ENCODE data around the gene DNAJC16. TPM values are rescaled to one million over a fixed set of nuclear protein-coding genes. Genes with fewer than 3 reads are reported as not detected.

Gene DNAJC16
- total and polyA plus RNA-seq, 2 of the 13 experiments (the other 11 are each of a cell fraction or from before 2014, with no cell fraction given): 11.4 to 15.4 TPM

DNA sequence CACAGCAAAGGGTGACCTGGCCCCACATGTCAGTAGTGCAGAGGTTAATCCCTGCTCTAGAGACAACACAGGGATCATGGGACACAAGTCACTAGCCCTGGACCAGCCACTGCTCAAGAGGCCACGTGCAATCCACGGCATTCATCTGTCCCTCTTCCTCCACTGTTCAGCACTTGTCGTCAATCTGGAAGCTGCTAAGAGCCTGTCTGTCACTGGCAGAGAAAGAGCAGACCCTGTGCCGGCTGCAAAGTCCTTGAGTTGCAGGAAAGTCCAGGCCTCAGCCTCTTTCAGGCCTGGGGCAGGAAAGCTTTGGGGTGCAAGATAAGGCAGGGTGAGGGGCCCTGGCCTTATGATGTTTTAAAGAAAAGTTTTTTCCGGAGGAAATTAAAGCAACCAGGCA is 34.1 kb upstream of the DNAJC16 start:
- no peak overlapping the region for H3K9ac ChIP-seq (ENCODE audit: insufficient read depth, low read depth, low read length)
- whole genome bisulfite sequencing (ENCODE audit: low lambda C conversion rate): 79% methylated on average over 5 of the region's 5 CpGs
- no peak overlapping the region for H3K4me2 ChIP-seq (ENCODE audit: low read depth, low read length)
- ATAC-seq: no peak
- in situ Hi-C loops (cut with HindIII; ENCODE audit: extremely low pct_ligation_motif_present, low pct_unique_long_range_greater_than_20kb) (no loop called here), intact Hi-C loops (cut with micrococcal nuclease; ENCODE audit: unreplicated experiment) (no loop called here)
- H4K20me1 ChIP-seq (ENCODE audit: insufficient read depth, low read length): no peaks in the 10 kb centered on the region
- ChIA-PET CTCF (ENCODE audit: low intra/inter-chr PET ratio, low total read pairs) (no interaction called here), POLR2A (no interaction called here)
- H3K4me3 ChIP-seq (replicated peaks in 1 of 3; ENCODE audit: insufficient read depth in 1 of 3, low read depth in 2 of 3, low read length in 3 of 3): no peak overlapping the region
- H3K9me3 ChIP-seq (ENCODE audit: low read length): no peaks in the 10 kb centered on the region
- no peaks in the 10 kb centered on the region for H3K27me3 ChIP-seq (ENCODE audit: control insufficient read depth in 1 of 2, insufficient read depth in 2 of 2, low read length in 2 of 2)
- no TSS peak for BruUV-seq (replicated peaks)
- DNase-seq (ENCODE audit: low spot score): no peak
- H2AFZ ChIP-seq (ENCODE audit: low read length): no peak overlapping the region
- H3K36me3 ChIP-seq (replicated peaks in 1 of 2; ENCODE audit: control insufficient read depth in 1 of 2, insufficient read depth in 2 of 2, low read length in 2 of 2): peaks cover 3 to 13% of the 10 kb centered on the region in 2 experiments; a peak in 2 of 5 replicates
- H3K4me1 ChIP-seq (ENCODE audit: insufficient read depth, low read length): no peaks in the 10 kb centered on the region
- H3K79me2 ChIP-seq (ENCODE audit: insufficient read depth, low read length): no peaks in the 10 kb centered on the region
- no peak for FAIRE-seq
- H3K27ac ChIP-seq (ENCODE audit: extremely low read length, insufficient read depth, low read length): no peak overlapping the region
- TF ChIP-seq ZNF737 (CRISPR knock-in tag; IDR thresholded peaks at IDR 0.05; ENCODE audit: borderline replicate concordance): no peak

DNA sequence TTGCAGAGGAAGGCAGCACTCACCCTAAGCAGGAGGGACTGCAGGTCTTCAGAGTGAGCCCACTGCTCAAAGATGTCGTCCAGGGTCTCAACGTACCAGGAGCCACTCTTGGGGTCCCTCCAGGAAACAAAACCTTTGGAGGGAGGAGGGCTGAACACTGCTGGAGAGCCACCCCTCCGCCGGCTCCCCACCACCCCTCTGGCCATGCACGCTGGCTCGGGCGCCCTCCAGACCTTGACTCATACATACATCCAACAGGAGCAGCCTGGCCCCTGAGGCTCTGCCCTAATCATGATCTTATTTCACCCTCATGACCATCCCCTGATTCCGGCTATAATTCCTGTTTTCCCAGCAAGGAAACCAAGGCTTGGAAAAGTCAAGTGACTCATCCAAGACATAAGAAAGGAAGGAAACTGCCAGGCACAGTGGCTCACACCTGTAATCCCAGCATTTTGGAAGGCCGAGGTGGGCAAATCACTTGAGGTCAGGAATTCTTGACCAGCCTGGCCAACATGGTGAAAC is 32.7 kb upstream of the DNAJC16 start:
- no peak for FAIRE-seq
- WGBS (ENCODE audit: low lambda C conversion rate): 91% methylated on average over 7 of the region's 9 CpGs

More for the DNA sequence above, 32.7 kb upstream of the DNAJC16 start:
- Histone ChIP-seq H3K4me1 (ENCODE audit: insufficient read depth, low read length) (peaks cover 2% of the 10 kb centered on the region; the same call in 1 of the 2 replicates), H3K9me3 (ENCODE audit: low read length) (no peaks in the 10 kb centered on the region), H3K79me2 (ENCODE audit: insufficient read depth, low read length) (no peaks in the 10 kb centered on the region), H3K27ac (ENCODE audit: extremely low read length, insufficient read depth, low read length) (no peak overlapping the region), H2AFZ (ENCODE audit: low read length) (no peak overlapping the region), H4K20me1 (ENCODE audit: insufficient read depth, low read length) (no peaks in the 10 kb centered on the region), H3K9ac (ENCODE audit: insufficient read depth, low read depth, low read length) (no peak overlapping the region), H3K27me3 (ENCODE audit: control insufficient read depth in 1 of 2, insufficient read depth in 2 of 2, low read length in 2 of 2) (no peaks in the 10 kb centered on the region), H3K36me3 (replicated peaks in 1 of 2; ENCODE audit: control insufficient read depth in 1 of 2, insufficient read depth in 2 of 2, low read length in 2 of 2) (peaks cover 3 to 13% of the 10 kb centered on the region in 2 experiments; a peak in 2 of 5 replicates), H3K4me3 (replicated peaks in 1 of 3; ENCODE audit: insufficient read depth in 1 of 3, low read depth in 2 of 3, low read length in 3 of 3) (no peak overlapping the region), H3K4me2 (ENCODE audit: low read depth, low read length) (no peak overlapping the region)
- ChIA-PET CTCF (ENCODE audit: low intra/inter-chr PET ratio, low total read pairs) (no interaction called here), POLR2A (no interaction called here)
- TF ChIP-seq ZNF772 (CRISPR knock-in tag; IDR thresholded peaks at IDR 0.05): no peak
- no peak for TF ChIP-seq IRF2 (CRISPR knock-in tag; IDR thresholded peaks at IDR 0.05)
- no peak for TF ChIP-seq MAFG (CRISPR knock-in tag; IDR thresholded peaks at IDR 0.05)
- TF ChIP-seq KDM6A (CRISPR knock-in tag; IDR thresholded peaks at IDR 0.05; ENCODE audit: low read depth): no peak
- TF ChIP-seq GATAD1 (CRISPR knock-in tag; IDR thresholded peaks at IDR 0.05): no peak
- TF ChIP-seq, protein P1, sequence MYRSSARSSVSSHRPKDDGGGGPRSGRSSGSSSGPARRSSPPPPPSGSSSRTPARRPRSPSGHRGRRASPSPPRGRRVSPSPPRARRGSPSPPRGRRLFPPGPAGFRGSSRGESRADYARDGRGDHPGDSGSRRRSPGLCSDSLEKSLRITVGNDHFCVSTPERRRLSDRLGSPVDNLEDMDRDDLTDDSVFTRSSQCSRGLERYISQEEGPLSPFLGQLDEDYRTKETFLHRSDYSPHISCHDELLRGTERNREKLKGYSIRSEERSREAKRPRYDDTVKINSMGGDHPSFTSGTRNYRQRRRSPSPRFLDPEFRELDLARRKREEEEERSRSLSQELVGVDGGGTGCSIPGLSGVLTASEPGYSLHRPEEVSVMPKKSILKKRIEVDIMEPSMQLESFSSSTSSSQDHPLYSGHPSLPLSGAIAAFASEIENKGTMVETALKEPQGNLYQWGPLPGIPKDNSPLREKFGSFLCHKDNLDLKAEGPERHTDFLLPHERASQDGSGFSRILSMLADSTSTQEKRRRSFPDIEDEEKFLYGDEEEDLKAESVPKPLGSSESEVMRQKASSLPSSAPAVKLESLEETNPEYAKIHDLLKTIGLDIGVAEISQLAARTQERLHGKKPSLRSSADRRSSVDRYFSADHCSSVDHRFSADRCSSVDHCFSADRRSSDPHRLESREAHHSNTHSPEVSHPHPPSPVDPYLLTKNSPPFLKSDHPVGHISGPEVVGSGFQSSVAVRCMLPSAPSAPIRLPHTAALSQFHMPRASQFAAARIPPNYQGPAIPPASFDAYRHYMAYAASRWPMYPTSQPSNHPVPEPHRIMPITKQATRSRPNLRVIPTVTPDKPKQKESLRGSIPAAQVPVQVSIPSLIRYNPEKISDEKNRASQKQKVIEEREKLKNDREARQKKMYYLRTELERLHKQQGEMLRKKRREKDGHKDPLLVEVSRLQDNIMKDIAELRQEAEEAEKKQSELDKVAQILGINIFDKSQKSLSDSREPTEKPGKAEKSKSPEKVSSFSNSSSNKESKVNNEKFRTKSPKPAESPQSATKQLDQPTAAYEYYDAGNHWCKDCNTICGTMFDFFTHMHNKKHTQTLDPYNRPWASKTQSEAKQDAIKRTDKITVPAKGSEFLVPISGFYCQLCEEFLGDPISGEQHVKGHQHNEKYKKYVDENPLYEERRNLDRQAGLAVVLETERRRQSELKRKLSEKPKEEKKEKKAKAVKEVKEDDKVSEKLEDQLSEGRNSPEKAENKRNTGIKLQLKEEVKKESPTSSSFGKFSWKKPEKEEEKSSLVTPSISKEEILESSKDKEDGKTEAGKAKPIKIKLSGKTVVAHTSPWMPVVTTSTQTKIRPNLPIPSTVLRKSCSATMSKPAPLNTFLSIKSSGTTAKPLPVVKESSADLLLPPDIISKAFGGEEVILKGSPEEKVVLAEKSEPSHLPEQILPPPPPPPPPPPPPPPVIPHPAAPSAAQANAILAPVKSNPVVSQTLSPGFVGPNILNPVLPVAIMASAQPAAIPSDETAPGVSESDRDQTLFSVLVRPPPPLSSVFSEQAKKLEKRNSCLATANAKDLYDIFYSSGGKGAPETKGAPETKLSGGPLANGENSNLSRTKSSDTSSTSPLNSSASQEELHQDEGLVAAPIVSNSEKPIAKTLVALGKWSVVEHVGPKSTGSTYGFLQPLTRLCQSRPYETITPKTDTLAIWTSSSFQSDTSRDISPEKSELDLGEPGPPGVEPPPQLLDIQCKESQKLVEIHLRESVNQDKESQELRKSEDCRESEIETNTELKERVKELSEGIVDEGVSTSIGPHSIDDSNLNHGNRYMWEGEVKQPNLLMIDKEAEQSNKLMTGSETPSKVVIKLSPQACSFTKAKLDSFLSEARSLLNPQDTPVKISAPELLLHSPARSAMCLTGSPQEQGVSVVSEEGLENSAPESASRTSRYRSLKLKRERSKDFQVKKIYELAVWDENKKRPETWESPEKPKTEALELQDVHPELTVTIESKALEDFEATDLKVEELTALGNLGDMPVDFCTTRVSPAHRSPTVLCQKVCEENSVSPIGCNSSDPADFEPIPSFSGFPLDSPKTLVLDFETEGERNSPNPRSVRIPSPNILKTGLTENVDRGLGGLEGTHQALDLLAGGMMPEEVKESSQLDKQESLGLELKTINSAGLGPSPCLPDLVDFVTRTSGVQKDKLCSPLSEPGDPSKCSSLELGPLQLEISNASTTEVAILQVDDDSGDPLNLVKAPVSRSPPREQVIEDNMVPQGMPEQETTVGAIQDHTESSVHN (CRISPR knock-in tag; IDR thresholded peaks at IDR 0.05): no peak
- TF ChIP-seq ZNF629 (CRISPR knock-in tag; conservative IDR thresholded peaks at IDR 0.05): no peak
- ATAC-seq (no peak), DNase-seq (ENCODE audit: low spot score) (no peak)
- no TSS peak for BruUV-seq (replicated peaks)
- intact Hi-C loops (cut with micrococcal nuclease; ENCODE audit: unreplicated experiment) (no loop called here), in situ Hi-C loops (cut with HindIII; ENCODE audit: extremely low pct_ligation_motif_present, low pct_unique_long_range_greater_than_20kb) (no loop called here)

Data from HepG2 (cell line).